Left lobe of liver (tissue), 2 donors: ENCODE measurements around the gene PDZD4. TPM values are rescaled to one million over a fixed set of nuclear protein-coding genes. Genes with fewer than 3 reads are reported as not detected.

Experiments used
- ATAC-seq: fragments of 200-7000 bp; cut with Tn5 transposase; one replicate; pipeline ENCODE4 v1.9.1; 2020; ENCODE audit warnings: mild to moderate bottlenecking, moderate library complexity
- DNase-seq: peaks from one replicate; pipeline ENCODE4 v3.0.0-alpha.2; 2020; ENCODE audit warnings: low spot score
- total RNA-seq: library from RNA; stranded (reverse); gene quantifications from one replicate; pipeline ENCODE4 v1.2.1, GENCODE V29; 2021
- donor health status: DM: no; HTN: no; CAD: no; lungs with moderate emphysema.
- donor health status: DM: no; HTN: yes; CAD: no.

Gene PDZD4
- total RNA-seq, 1 donor from 2014 or later = 0.91 TPM

DNA sequence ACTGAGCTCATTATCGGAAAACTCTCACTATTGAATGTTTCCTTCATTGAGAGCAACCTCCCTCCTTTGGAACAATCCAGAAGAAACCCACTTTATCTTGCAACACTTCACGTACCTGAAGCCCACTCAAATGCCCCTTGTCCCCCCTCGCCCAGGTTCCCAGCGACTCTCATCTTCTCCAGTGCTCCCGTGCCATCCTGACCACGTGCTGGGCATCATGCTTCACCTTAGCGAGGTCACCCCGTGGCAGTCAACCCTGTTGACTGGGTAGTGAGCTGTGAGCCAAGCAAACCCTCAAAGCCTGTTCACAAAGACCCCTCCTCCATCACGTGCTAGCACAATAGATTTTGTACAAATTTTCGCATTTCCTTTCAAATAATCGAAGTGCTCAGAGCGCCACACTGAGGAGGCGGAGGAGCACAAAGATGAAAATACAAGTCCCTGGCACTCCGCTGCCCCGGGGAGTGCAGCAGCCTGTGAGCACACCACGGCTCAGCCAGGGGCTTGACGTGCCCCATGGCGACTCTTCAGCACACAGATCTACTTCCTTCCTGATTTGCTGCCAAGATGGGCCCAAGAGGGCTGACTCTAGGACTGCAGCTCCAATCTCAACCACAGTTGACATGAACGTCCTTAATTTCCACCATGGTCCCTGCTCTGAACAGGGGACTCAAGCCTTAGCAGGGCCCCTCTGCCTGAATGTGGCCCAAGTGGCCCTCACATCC, 15.6 kb downstream of the PDZD4 start:
- no peak for ATAC-seq
- DNase-seq = no peak

DNA sequence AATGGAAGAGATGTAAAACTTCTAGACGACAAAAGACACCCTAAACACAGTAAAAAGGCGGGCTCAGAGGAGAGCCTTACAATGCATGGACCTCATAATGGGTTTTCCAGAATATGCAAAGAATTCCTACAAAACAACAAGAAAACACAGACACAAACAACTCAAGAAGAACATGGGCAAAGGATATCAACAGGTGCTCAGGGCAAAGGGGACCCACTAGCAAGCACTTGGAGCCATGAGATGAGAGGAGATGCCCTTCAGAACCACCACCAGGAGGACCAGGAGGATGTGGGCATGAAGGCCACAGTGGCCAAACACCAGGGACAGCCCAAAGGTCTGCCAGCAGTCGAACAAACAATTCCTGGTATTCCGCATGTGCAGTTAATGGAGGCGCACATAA, 17.2 kb downstream of the PDZD4 start:
- ATAC-seq (no peak), DNase-seq (no peak)

DNA sequence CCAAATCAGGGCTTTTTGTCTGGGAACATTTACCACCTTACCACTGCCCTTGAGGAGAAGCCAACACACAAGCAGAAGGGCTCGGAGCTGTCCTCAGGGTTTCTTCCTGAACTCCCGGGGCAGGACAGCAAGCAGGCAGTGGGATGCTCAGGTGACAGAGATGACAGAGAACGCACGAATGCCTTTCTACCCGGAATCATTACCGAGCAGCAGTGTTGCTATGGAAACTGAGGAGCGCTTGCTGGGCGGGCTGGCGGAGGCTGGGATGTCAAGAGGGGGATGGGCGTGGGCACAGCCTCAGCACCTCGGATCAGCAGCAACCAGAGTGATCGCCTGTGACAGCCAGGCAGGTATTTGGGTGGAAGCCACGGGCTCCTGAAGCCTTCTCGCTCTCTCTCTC, 18.1 kb downstream of the PDZD4 start:
- DNase-seq = no peak
- ATAC-seq = no peak

DNA sequence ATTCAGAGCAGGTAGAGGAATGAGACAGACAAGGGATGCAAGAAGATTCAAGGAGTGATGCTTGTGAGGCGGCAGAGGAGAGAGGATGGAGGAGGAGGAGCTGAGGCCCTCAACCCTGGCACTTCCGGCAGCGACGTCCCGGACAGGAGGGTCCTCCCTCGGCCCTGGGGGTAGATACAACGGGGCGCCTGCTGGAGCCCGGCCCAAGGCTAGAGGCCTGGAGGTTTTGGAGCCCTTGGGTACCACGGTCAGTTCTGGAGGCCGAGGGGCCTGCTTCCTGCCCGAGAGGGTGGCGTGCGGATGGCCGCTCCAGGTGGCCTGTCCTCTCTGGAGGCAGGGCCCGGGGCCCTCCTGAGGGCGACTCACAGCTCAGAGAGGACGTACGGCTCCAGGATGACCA, 22.4 kb downstream of the PDZD4 start:
- ATAC-seq = no peak

DNA sequence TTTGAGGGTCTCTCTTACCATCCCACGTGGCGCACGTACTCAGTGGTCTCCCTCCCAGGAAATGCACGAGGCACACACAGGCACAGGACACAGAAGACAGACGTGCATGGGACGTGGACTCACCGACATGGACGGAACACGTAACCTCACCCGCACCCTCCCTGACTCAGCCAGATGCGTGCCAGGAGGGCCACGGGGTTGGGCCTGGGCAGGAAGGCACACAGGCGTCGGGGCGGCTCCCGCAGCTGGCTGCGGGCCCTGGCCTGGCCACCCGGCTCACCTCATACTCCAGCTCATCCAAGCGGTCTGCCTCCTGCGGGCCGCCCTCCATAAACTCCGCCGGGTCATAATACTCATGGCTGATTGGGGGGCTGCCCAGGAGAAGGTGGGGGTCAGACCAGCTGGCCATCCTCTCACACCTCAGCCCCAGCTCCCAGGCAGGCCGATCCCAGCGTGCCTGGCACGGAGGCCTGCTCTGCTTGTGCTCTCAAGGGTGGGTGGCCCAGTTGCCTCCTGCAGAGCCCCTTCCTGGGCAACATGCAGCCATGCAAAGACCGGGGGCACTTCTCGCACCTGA, 23.3 kb downstream of the PDZD4 start:
- DNase-seq (no peak), ATAC-seq (no peak)

More for the DNA sequence above, 22.4 kb downstream of the PDZD4 start:
- no peak for DNase-seq

DNA sequence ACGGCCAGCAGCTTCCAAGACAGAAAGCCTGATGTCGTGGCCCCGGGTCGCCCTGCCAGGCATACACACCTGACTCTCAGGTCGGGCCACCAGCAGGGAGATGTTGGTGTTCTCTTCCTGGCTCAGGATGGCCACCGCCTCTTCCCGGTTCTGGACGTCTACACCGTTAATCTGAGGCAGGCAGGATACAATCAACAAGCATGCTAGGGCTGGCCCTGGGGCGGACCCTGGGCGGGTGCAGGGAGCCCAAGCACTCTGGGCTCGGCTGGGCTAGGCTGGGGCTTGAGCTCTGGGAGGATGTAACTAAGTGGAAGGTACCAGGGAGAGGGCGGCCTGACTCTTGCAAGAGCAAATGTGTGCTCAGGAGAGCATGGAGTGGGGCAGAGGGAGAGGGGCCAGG, 24.9 kb downstream of the PDZD4 start:
- no peak for DNase-seq
- no peak for ATAC-seq

DNA sequence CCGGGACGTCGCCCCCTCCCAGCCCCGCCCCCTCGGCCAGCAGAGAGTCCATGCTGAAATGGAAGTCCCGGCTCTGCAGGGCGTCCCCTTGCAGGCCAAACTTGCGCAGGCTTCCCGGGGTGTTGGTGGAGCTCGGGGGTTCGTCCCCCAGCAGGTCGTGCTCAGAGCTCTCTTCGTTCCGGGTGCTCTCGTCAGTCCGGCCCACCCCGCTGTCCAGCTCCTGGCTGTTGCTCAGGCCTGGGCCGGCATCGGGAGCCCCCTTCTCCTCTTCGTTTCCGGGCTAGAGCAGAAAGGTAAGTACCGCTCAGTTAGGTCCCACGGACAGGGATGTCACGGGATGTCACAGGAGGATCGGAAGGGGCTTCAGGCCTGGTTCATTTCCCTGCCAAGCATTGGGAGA, 25.7 kb downstream of the PDZD4 start:
- ATAC-seq = no peak
- no peak for DNase-seq

DNA sequence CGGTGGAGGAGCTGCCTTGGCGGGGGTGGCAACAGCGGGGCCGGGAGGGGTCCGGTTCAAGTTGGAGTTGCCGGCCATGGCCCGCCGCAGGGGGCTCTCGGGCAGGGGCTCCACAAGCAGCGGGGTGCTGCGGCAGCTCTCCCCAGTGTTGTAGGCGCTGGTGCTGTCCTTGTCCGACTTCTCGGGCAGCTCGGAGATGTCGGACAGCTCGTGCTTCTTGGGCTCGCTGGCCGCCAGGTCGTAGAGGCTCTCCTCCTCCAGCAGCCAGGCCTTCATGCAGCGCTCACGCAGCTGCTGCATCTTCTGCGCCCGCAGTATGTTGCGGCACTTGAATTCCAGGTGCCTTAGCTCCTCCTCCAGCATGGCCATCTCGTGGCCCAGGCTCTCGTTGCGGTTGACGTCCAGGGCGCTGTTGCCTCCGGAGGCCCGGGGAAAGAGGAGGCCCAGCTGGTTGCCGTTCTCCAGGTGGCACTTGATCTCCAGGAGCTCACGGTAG, 26.2 kb downstream of the PDZD4 start:
- DNase-seq (no peak), ATAC-seq (no peak)

DNA sequence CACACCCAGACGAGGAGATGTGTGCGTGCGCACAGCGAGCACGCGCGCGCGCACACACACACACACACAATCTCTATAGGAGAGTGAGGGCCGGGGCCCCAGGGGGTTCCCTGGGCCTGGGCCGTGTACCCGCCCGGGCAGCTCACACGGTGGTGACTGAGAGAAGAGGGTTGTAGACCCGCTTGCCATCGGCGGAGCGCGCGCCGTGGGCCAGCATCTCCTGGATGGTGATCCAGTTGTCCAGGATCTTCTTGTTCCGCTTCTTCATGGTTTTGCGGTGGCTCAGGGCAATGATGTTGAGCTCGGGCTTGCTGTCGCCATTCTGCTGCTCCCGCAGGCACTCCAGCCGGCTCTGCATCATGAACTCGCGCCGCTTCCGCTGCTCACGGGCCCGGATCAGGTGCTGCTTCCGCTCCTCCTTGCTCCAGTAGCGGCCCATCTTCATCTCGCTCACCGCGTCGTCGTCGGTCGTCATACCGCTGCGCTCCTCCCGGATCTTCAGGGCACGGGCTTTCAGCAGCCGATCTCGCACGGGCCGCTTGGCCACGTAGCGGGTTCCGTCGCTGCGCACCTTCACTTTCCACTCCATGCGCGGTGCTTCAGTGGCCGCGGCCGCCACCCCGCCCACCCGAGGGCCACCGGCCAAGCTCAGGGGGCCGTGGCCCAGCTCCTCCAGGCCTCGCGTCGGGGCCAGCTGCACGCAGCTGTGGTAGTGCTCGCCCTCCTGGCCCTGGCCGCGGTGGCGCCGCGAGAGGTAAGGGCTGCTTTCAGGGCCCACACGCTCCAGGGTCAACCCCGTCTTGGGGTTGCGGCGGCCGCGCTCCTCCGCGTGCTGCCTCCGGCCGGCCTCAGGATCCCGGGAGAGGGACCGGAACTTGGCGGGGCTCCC, 26.9 kb downstream of the PDZD4 start:
- no peak for ATAC-seq
- DNase-seq = no peak

DNA sequence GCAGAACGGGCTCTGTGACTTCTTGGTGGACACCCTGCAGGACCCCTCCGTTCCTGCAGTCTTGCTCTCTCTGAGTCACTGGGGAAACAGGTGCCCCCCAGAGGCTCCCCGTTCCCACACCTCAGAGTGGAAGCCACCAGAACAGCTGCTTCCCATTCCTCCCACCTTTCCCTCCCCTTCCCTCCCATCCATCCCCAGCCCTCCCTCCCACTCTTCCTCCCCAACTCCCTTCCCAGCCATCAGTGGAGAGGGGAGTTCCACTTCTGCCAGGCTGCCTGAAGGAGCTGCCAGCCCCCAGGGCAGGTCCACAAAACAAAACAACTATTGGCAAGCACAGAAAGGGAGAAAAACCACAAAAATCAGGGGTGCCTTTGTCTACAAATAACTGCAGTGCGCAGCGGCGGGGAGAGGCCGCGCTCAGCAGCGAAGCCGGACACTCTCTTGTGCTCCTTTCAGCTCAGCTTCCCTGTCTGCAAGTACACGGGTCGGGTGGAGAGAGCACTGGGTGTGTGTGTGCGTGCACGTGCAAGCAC, 27.8 kb downstream of the PDZD4 start:
- no peak for ATAC-seq
- DNase-seq = no peak

DNA sequence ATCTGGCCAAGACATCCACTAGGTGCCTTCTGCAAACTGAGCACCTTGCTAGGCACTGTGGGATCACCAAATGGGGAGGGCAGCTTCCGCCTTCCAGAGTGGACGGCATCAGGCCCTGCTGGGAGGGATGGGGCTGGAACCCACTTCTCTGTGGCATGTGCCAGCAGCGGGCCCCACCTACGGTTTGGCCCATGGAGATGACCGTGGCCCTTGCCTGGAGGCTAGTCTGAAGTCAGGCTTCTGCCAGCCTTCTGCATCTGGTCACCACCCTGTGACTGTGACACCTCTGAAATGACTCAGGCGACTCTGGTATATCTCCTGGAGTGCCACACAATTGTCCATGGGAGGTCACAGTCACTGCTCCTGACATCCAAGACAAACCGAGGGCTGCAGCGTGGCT, 28.7 kb downstream of the PDZD4 start:
- no peak for DNase-seq
- no peak for ATAC-seq

DNA sequence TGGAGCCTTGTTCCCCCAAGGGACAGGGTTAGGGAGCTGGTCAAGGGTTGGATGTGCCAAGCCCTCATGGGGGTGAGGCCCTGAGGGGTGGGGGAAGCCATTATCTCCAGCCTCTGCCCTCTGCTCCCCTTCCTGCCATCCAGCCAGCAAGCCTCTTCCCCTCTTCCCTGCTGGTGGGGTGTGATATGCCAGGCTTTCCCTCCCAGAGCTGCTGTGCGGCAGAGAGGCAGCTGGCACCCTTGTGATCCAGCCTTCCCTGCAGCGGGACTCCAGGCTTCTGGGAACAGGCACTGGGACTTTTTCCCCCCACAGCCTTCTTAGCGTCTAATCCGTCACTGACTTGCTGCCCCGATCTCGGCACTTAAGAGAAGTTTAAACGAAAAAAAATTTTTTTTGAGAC, 29.6 kb downstream of the PDZD4 start:
- DNase-seq (no peak), ATAC-seq (no peak)

DNA sequence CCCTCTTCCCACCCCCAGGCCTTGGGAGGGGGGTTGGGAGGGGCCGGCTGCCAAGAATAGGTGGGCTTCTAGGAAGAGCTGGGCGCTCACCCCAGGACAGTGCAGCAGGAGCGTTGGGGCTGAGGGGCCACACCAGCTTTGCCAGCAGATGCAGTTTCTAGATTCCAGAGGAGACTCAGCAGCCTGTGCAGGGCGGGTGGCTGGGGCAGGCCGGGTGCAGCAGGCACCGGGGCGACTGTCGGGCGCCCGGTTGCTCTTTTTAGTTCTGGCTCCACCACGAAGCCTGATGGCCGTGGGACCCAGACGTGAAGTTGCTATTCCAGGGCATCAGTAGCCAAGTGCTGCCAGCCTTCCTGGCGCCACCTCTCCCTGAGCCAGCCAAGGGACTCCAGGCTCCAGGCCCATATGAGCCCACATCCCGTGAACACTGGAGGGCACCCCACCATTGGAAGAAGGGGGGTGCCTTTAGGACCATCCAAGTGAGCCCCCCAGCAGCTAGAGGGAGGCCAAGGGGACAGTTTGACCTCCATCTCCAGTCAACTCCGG, 30.1 kb downstream of the PDZD4 start:
- ATAC-seq (peak; percentile 27), DNase-seq (no peak)

DNA sequence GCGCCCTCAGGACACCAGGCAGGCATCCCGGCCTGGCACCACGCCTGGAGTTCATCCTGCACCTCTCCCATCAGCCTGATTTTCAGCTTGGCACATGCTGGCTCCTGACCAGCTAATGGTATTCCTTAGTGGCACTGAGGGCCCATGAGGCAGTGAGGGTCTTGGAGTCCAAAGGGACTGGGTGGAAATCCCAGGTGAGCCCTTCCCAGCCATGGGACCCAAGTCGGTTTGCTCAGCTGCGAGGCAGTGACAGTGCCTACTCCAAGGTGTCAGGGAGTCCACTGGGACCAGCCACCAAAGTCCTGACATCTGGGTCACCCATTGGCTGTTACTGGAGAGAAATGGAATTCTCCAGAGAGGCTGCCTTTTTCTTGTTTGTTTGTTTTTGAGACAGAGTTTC, 31.0 kb downstream of the PDZD4 start:
- no peak for DNase-seq
- no peak for ATAC-seq

DNA sequence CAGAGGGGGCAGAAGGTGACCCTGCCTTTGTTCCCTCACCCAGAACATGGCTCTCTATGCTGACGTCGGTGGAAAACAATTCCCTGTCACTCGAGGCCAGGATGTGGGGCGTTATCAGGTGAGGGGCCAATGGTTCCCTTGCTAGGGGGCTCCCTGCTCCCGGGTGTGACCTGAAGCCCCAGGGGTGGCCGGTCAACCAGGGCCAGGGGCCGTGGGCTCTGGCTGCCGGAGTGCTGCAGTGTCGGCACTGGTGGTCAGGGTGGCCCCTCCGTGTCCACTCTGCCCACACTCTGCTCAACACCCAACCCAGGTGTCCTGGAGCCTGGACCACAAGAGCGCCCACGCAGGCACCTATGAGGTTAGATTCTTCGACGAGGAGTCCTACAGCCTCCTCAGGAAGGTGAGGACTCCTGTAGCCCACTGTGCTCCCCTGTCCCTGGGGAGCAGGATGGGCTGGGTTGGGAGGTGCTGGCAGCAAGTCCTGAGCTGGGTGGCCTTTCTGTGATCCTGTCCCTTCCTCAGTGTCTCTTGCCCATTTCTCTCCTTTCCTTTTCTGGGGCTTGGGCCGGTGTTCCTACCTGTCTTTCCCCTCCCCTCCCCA, 32.8 kb downstream of the PDZD4 start:
- no peak for ATAC-seq
- no peak for DNase-seq

DNA sequence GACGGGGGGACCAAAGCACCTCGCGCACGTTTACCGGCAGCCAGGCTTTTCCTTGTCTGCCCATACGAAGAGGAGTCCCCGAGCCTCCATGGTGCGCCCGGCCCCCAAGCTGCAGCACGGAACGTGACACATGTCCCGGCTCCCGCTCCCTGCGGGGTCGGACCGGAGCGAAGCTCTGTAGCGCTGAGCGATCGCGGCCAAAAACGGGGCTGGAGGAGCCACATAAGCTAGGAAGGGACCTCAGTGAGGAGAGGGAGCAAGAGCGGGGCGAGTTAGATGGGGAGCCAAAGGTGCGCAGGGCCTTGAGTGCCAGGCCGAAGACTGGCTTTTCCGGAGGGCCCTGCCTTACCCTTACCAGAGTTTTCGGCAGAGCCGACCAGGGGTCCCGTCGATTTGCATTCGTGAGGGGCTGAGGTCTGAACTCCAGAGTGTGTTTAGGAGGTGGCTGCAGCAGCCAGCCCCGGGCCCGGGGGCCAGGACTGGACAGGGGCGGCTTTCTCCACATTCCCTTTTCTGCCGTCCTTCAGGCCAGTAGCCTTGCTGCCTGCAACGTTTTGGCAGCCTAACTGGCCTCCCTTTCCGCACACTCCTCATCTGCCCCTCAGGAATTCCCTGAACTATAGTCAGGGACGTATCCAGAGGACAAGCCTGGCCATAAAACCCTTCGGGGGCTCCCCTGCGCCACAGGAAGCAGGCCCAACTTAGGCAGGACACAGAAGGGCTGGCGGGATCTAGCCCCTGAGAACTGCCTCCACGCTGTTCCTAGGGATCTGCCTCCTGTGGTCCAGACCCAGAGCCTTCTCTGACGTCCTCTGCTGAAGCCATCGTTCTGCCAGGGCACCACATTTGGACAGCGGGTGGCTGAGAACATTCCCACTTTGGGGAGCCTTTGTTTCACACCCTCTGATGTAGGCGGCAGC, 35.2 kb downstream of the PDZD4 start:
- DNase-seq (no peak), ATAC-seq (no peak)

DNA sequence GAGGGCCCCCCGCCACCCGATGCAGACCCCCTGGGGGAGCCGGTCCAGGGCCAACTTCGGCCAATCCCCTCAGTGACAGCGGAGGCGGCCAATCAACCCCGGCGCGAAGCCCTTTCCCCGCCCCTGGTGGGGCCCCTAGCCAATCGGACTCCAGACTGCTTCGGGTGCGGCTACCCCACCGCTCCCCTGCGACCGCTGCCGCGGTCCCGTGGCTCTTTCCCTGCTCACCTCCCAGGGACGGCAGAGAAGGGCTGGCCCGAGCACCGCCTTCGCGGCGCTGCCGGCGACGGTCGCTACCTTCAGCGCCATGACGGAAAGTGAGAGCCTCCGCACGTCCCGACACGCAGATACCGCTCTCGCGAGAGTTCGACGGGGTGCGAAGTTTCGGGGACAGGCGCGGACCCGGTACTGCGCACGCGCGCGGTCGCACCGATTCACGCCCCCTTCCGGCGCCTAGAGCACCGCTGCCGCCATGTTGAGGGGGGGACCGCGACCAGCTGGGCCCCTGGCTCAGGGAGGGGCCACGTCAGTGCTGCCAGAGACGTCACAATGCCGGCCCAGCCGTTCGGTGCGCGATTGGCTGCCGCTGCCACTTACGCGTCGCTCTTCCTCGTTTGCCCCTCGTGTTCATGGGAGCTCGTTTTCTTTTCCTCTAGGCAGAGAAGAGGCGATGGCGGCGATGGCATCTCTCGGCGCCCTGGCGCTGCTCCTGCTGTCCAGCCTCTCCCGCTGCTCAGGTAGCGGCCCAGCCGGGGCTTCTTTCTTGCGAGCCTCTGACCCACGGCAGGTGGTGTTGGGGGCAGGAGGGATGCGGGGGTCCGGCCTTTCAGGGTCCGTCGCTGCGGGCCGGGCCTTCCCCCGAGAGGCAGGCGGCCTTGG, 36.1 kb downstream of the PDZD4 start, which contains the start of the genes IDH3G and SSR4:
Gene IDH3G (minus strand): TSS at position 358 of the 879 bp plus-strand sequence. CDS start 49 bp downstream, at position 309.
Gene SSR4 (plus strand): TSS at position 651 of the 879 bp plus-strand sequence. CDS start 20 bp downstream, at position 671.
- ATAC-seq (peak; percentile 91), DNase-seq (peak; percentile 92)

DNA sequence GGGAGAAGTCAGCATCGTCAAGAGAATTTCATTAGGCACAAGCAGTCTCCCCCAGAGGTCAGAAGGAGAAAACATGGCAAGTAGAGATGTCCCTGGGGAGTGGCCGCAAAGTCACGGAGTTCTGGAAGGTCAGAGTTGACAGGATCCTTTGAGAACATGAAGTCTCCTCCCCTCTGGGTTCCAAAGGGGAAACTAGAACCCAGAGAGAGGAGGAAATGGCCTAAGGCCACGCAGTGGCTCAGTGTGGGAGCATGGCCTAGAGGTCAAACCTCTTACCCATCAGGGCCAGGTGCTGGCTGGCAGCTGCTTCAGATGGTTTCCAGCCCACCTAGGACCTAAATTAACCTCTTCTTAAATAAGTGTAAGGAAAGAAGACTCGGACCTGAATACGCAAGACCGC, 37.1 kb downstream of the PDZD4 start:
- DNase-seq = no peak
- peak; percentile 31 for ATAC-seq
